Astrocyte (in vitro differentiated cells and primary cell): ENCODE data around the gene STX4. TPM values are rescaled to one million over a fixed set of nuclear protein-coding genes. Genes with fewer than 3 reads are reported as not detected.

Experiments
- total RNA-seq: library from RNA; stranded (reverse); gene quantifications from 2 replicates; pipeline ENCODE4 v1.2.1, GENCODE V29; 2021

STX4 gene
- total RNA-seq, 1 donor from 2014 or later, result 56.0 TPM

Other genes starting within 250 kb of the STX4 start
- 17.4 and 17.6 TPM in 2 replicates for gene ZNF629, start 246.4 kb upstream of the STX4 start, total RNA-seq
- gene BCL7C, start 139.5 kb upstream of the STX4 start, total RNA-seq, result 37.7 and 40.7 TPM in 2 replicates
- 5.2 and 5.9 TPM in 2 replicates for gene CTF1, start 136.9 kb upstream of the STX4 start, total RNA-seq
- gene FBXL19, start 110.0 kb upstream of the STX4 start, total RNA-seq, result 42.3 and 42.5 TPM in 2 replicates
- gene ORAI3, start 84.5 kb upstream of the STX4 start, total RNA-seq, result 21.1 and 22.6 TPM in 2 replicates
- 15.4 and 18.7 TPM in 2 replicates for gene SETD1A, start 75.8 kb upstream of the STX4 start, total RNA-seq
- 8.3 and 9.0 TPM in 2 replicates for gene HSD3B7, start 48.4 kb upstream of the STX4 start, total RNA-seq
- gene STX1B, start 22.9 kb upstream of the STX4 start, total RNA-seq, result 10.7 and 11.0 TPM in 2 replicates
- 18.6 and 21.6 TPM in 2 replicates for gene ZNF668, start 40.7 kb downstream of the STX4 start, total RNA-seq
- 16.5 and 17.2 TPM in 2 replicates for gene ZNF646, start 40.9 kb downstream of the STX4 start, total RNA-seq
- gene PRSS53, start 55.4 kb downstream of the STX4 start, total RNA-seq, result 3.4 and 7.1 TPM in 2 replicates
- 133 and 156 TPM in 2 replicates for gene VKORC1, start 61.2 kb downstream of the STX4 start, total RNA-seq
- 44.9 and 47.7 TPM in 2 replicates for gene BCKDK, start 74.8 kb downstream of the STX4 start, total RNA-seq
- gene KAT8, start 84.1 kb downstream of the STX4 start, total RNA-seq, result 27.3 and 33.5 TPM in 2 replicates
- gene PRSS8, start 102.2 kb downstream of the STX4 start, total RNA-seq, result 3.9 and 9.5 TPM in 2 replicates
- gene PRSS36, start 116.5 kb downstream of the STX4 start, total RNA-seq, result 0.19 and 0.41 TPM in 2 replicates
- gene FUS, start 146.6 kb downstream of the STX4 start, total RNA-seq, result 250 and 309 TPM in 2 replicates
- 7.3 and 9.0 TPM in 2 replicates for gene PYCARD, start 169.2 kb downstream of the STX4 start, total RNA-seq
- not detected in 2 replicates for gene TRIM72, start 180.6 kb downstream of the STX4 start, total RNA-seq
- not detected in 2 replicates for gene PYDC1, start 183.6 kb downstream of the STX4 start, total RNA-seq
- 0.20 TPM in 1 of 2 replicates, not detected in the other for gene ITGAM, start 226.4 kb downstream of the STX4 start, total RNA-seq